ENCODE measurements around the gene NAA38.

The NAA38 gene

GRCh38 chr17:7843536-7844291, 13.6 kb downstream of the NAA38 start:
- peak overlapping the region; percentile 89 for H3K4me3 ChIP-seq (ENCODE audit: low read depth, low read length)
- DNase-seq (ENCODE audit: low read depth): peak; percentile 96
- TF ChIP-seq CTCF (IDR thresholded peaks at IDR 0.05; ENCODE audit: insufficient read depth, low read depth, low read length, missing control alignments): no peak

- no peak for TF ChIP-seq CTCF (IDR thresholded peaks at IDR 0.05; ENCODE audit: insufficient read depth, low read depth, low read length, missing control alignments)
- H3K4me3 ChIP-seq (ENCODE audit: low read depth, low read length): peak overlapping the region; percentile 89
- DNase-seq (ENCODE audit: low read depth): no peak
Observed at GRCh38 chr17:7843257-7843535, 14.2 kb downstream of the NAA38 start.

GRCh38 chr17:7842380-7843256, 14.7 kb downstream of the NAA38 start:
- H3K4me3 ChIP-seq (ENCODE audit: low read depth, low read length): peak overlapping the region; percentile 89
- no peak for TF ChIP-seq CTCF (IDR thresholded peaks at IDR 0.05; ENCODE audit: insufficient read depth, low read depth, low read length, missing control alignments)
- peak; percentile 92 for DNase-seq (ENCODE audit: low read depth)

- DNase-seq (ENCODE audit: low read depth): peak; percentile 86
- no peak for TF ChIP-seq CTCF (IDR thresholded peaks at IDR 0.05; ENCODE audit: insufficient read depth, low read depth, low read length, missing control alignments)
- H3K4me3 ChIP-seq (ENCODE audit: low read depth, low read length): peak overlapping the region; percentile 89
Observed at GRCh38 chr17:7841915-7842379, 15.4 kb downstream of the NAA38 start.

- no peak for TF ChIP-seq CTCF (IDR thresholded peaks at IDR 0.05; ENCODE audit: insufficient read depth, low read depth, low read length, missing control alignments)
- DNase-seq (ENCODE audit: low read depth): peak; percentile 69
Observed at GRCh38 chr17:7841396-7841914, 15.9 kb downstream of the NAA38 start.

GRCh38 chr17:7840875-7841274, 16.5 kb downstream of the NAA38 start:
- TF ChIP-seq CTCF (IDR thresholded peaks at IDR 0.05; ENCODE audit: insufficient read depth, low read depth, low read length, missing control alignments): no peak
- peak overlapping the region; percentile 89 for H3K4me3 ChIP-seq (ENCODE audit: low read depth, low read length)
- DNase-seq (ENCODE audit: low read depth): no peak

More at GRCh38 chr17:7841396-7841914, 15.9 kb downstream of the NAA38 start:
- peak overlapping the region; percentile 89 for H3K4me3 ChIP-seq (ENCODE audit: low read depth, low read length)
